Stimulated activated CD8-positive, alpha-beta memory T cell treated with anti-CD3 and anti-CD28 coated beads, Interleukin-15, amount 100 ng/mL, for 48 hours (primary cell): ENCODE results near the gene ADCY1.

ENCODE experiments used
- DNase-seq, 2 donors: peaks; one replicate each; pipeline ENCODE4 v3.0.0-alpha.2; 2020; ENCODE audit warnings: low read depth in 2 of 2

ADCY1 gene

DNA sequence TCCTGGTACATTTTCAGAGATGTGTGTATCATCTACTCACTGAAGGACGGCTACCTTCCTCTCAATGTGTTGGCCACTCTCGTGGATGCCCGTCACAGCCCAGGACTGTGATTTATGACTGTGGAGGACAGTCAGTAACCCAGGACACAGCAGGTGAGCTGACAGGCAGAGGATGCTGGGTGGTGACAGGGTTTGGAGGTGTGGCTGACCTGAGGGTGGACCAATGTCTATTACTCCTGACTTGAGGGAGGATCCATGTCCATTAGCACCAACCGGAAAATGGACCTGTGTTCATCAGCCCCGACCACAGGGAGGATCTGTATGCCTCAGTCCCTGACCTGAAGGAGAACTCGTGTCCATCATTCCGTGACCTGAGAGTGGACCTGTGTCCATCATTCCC lies 96.1 kb downstream of the ADCY1 start:
- DNase-seq: no peak

DNA sequence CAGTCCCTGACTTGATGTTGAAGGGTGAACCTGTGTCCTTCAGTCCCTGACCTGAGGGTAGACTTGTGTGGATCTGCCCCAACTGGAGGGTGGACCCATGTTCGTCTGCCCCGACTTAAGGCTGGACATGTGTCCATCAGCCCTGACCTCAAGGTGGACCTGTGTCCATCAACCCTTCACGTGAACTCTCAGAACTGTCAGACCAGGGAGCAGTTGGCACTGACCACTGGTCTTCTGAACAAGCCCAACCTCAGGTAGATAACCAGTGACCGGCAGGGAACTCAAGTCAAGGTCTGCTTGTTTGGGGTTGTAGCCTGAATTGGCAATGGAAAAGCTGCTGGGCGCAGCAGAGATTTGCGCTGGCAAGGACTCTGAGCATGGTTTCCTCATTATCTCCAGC lies 96.5 kb downstream of the ADCY1 start:
- DNase-seq: no peak

DNA sequence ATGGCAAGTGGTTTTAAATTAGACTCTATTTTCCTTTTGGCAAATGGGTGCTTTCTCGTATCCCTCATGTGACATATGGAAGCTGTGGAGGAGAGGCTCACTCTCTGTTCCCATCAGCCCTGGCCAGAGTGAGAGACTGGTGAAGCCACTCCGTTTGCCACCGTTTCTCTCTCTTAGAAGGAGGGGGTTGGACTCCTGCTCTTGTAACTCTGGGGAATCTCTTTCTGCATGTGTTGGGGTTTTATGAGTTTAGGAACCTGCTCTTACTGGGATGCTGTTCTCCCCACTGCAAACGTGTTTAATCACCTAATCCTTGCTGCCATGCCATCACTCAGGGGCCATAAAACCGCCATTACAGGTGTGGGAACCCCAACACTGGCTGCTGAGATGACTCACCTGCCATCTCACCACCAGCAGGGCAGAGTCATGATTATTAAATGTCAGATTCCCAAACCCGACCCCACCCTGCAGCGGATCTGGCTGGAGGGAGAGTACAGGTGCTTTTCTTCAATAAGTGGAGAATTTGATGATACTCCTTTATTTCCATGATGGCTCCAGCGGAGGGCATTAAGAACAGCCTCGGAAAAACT lies 103.2 kb downstream of the ADCY1 start:
- DNase-seq: no peak

DNA sequence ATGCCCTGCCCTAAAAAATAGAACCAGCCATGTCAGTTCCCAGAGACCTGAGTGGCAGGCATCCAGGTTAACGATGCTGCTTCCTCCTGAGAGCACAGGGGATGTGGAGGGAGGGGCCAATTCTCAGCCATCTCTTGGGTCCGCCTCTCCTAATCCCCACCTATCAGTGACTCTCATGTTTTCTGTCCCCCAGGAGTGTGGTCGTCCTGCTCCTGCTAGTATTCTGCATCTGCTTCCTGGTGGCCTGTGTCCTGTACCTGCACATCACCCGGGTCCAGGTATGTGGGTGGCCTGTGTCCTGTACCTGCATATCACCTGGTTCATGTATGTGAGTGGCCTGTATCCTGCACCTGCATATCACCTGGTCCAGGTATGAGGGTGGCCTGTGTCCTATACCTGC lies 105.3 kb downstream of the ADCY1 start:
- DNase-seq: no peak

DNA sequence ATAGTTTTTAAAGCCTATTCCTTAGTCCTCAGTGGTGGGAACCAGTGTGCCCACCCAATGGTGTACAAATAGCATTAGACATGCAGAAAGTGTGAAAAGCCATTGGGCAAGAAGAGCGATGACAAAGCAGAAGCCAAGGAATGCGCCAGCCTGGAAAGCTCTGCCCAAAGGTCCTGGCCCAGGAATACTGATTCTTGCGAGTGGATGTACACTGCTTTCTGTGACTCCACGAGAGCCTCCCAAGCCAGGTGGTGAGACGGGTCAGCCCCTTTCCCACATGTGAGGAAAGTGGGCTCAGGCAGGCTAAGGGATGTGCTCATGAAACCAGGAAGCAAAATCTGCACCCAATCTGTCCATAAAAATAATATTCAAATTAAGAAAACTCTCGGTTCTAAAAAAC lies 106.6 kb downstream of the ADCY1 start:
- no peak for DNase-seq

DNA sequence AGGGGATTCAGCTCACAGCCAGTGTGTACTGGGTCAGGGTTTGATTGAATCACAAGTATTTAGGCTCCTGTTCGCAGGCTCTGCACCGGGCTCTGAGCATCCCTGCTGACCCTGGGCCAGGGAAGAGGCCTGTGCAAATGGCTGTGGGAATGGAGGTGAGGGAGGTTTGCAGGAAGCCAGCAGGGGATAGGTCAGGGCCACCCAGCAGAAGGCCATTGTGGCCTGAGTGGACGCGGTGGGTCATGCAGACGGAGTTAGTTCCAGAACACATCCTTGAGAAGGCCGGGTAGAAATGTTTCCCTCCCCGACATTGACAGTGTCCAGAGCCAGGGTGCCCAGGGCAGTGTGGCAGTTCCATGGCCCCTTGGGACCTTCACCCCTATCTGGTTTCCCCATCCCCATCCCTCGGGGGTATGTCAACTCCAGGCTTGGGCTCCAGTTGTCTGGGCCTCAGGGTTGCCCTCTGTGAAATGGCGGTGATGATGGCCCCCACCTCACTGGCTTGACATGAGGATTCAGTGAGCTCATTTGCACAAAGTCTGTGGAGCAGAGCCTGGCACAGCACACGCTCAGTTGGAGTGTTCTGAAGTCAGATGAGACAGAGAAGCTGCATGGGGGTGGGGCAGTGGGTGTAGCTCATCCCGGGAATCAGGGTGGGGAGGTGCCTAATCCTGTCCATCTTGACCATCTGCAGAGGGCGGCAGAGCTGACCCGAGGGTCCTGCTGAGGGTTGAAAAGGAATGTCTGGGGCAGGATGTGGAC lies 107.6 kb downstream of the ADCY1 start:
- no peak for DNase-seq

DNA sequence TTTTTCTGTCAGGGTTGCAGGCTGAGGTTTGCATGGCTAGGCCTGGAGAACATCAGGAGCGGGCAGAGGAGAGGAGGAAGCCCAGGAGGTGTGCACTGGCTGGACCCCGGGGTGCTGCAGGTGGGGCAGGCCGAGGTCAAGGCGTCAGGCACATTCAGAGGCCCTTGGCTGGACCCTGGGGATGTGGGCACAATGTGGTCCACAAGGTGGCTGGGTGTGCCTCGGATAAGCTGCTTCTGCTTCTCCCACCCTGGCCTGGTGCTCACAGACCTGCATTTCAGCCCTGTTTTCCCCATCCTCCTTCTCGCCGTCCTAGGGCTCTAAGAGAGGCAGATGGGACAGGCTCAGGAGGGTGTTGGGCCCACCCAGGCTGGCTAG lies 108.2 kb downstream of the ADCY1 start:
- DNase-seq: no peak

DNA sequence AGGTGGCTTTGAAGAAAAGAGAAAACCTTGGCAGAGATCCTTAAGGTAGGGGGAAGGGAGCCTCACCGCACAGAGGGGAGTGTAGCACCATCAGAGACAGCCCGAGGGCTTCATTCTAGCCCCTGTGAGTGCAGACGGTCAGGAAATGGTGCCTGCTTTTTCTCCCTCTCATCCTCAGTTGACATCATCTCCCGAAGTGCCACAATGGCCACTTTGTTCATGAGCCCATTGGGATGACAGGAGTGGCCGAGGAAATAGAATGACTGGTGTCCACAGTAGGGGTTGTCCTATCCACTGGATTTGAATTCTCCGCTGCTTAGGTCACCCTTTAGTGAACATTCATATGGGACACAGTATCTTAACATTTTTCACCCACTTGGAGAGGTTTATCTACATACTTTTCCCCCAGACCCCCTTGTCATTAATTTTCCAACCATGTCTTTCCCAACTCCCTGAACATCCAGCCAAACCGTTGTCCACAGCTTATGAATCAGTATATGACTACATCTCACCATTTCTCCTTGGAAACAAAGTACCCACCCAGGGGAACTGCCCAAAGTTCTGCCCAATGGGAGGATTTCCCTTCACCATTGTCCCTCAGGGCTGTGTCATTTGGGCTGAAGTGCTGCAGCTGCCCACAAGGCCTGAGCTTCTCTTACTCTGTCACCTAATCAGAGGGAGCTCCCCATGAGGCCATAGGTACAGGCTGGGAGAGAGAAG lies 108.8 kb downstream of the ADCY1 start:
- DNase-seq: no peak

DNA sequence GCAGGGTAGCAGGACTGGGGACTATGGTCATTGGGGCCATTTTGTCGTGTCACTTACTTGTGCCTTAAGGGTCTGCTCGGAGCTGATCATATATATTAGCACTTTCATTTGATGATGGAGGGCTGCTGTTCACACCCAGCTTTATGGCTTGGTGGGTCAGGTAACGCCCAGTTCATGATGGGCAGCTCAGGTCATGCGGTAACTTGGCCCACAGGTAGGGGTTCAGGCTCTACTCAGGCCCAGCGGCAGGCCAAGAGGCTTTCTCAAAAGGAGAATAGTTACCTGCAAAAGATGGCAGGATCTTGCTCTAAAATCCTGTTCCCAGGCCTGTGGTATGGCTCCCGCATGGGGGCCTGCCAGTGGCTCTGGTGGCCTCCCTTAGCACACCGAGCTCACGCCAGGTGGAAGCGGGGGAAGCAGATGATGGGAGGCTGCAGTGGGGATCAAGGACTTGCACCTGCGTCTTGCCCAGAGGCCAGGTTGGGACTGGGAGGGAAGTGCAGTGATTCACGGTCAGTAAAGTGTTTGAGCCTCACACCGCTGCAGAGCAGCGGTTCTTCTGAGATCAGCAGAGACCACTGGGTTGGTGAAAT lies 109.5 kb downstream of the ADCY1 start:
- no peak for DNase-seq

DNA sequence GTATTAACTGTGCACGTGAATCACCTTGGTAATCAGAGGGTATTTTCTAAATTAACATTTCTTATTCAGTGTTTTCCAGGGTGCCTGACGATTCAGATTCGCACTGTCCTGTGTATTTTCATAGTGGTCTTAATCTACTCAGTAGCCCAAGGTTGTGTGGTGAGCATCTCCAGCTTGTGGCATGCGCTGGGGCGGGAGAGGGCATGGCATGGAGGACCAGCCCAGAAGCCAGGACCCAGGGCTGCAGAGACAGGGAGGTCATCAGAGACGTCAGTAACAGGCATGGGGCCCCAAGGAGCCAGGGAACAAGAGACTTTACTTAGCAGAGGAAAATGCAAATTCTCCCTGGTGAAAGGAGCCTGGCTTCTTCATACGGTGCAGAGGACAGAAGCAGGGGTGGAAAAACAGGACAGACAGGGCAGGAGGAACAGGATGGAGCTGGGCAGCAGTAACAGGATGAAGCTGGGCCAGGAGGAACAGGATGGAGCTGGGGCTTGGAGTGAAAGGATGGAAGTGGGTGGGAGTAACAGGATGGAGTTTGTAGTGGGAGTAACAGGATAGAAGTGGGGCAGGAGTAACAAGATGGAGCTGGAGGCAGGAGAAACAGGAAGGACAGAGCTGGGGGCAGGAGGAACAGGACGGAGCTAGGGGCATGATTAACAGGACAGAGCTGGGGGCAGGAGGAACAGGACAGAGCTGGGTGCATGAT lies 110.9 kb downstream of the ADCY1 start:
- no peak for DNase-seq

DNA sequence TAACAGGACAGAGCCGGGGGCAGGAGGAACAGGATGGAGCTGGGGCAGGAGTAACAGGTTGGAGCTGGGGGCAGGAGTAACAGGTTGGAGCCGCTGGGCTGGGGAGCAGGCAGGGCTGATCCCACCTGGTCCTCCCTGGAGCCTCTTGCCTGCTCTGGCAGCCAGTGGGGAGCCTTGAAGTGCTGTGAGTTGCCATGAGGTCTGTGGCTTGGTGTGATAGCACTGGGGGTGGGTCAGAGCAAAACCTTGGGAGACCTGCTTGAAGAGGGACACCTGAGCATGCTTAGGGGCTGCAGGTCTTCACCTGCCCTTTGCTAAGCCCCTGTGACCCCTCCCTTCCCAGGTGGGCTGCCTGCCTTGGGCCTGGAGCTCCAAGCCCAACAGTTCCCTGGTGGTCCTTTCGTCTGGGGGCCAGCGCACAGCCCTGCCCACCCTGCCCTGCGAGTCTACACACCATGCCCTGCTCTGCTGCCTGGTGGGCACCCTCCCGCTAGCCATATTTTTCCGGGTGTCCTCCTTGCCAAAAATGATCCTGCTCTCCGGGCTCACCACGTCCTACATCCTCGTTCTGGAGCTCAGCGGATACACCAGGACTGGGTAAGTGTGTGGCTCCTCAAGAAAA lies 111.6 kb downstream of the ADCY1 start:
- DNase-seq: no peak

DNA sequence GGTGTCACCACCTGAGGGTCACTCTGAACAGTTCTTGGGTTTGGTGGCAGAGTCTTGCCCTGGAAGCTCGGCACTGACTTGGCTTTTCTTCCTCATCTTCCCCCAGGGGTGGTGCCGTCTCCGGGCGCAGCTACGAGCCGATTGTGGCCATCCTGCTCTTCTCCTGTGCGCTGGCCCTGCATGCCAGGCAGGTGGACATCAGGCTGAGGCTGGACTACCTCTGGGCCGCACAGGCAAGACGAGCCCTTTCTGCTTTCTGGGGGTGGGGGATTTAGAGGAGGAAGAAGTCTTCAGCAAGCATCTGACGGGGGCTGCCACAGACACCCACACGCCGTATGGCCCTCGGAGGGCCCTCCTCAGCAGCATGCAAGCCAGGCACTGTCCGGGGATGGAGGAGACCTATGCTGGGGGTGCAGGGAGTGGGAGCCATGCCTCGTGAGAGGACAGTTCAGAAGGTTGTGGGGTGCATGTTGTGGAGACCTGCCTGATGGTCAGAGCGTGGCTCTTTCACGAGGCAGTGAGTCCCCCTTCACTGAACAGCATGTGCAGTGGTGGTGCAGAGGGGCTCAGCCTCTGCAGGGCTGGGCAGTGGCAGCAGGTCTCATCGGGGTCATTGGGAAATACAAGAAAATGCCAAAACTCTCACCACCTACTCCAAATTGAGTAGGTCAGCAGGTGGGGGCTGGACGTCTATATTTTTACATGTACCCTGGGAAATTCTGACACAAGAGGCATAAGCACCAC lies 112.4 kb downstream of the ADCY1 start:
- DNase-seq: no peak

DNA sequence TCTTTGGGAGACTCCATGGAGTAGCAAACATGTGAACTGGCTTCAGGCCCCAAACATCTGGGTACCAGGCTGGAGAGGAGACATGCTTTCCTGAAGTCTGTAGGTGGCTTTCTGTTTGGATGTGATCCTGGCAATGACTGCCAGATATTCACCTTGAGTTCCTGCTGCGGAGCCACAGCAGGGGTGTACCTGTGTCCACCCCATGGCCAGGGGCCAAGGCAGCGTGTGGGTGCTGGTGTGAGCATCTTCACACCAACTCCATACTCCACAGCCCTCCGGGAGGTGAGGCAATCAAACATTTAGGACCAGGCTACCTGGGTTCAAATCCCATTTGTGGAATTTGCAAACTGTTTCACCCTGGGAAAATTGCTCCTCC lies 113.0 kb downstream of the ADCY1 start:
- DNase-seq: no peak

DNA sequence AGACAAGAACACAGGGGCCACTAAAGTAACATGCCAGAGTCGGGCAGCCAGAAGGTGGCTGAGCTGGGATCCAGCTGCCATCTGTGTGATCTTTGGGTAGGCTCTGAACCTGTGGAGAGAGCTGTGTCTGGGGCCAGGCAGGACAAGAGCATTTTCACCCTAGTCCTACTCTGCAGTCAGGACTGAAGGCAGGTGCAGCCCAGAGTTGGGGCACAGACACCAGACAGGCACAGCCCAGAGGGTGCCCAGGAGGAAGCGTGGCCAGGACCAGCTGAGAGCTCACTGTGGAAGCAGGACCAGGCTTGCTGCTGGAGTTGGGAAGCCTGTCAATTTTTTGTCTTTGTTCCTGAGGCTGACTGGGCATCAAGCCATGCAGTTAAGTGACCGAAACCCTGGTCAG lies 113.6 kb downstream of the ADCY1 start:
- DNase-seq: no peak

DNA sequence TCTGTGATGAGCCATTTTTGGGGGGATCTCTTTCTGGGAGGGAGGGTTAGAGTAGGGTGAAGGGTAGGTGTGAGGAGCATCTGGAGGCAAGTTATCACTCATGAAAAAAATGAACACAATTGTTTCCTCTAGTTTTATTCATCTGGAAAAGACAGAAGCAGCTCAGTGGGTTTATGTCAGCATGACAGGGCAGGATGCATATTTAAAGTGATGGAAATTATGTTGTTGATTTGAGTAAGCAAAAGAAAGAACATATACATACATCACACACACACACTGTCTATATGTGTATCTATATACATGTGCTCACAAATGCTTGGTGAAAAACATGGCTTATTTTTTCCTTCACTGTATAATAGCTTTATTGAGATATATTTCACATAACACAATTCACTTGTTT lies 114.2 kb downstream of the ADCY1 start:
- no peak for DNase-seq

DNA sequence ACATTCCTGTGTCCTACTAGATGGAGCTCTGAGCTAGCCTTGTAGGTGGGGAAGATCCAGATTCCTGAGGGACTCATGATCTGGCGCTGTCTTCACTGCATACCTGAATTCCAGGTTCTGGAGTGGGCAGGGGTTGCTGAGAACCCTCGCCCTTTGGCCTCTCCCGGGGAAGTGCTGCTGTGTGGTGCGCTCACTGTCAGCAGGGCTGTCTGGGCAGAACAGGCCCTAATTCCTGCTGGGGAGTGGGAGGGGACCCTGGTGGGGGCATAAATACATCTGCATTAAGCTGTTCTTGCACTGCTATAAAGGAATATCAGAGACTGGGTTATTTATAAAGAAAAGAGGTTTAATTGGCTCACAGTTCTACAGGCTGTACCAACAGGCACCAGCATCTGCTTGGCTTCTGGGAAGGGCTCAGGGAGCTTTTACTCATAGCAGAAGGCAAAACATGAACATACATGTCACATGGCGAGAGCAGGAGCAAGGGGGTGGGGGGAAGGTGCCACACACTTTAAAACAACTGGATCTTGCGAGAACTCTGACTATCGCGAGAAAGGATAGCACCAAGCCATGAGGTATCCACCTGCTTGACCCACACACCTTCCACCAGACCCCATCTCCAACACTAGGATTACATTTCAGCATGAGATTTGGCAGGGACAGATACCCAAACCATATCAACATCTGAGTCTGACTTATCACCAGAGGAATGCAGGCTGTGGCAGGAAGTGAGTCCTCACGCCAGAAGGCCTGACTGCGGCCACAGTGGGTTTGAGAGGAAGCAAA lies 115.0 kb downstream of the ADCY1 start:
- no peak for DNase-seq

DNA sequence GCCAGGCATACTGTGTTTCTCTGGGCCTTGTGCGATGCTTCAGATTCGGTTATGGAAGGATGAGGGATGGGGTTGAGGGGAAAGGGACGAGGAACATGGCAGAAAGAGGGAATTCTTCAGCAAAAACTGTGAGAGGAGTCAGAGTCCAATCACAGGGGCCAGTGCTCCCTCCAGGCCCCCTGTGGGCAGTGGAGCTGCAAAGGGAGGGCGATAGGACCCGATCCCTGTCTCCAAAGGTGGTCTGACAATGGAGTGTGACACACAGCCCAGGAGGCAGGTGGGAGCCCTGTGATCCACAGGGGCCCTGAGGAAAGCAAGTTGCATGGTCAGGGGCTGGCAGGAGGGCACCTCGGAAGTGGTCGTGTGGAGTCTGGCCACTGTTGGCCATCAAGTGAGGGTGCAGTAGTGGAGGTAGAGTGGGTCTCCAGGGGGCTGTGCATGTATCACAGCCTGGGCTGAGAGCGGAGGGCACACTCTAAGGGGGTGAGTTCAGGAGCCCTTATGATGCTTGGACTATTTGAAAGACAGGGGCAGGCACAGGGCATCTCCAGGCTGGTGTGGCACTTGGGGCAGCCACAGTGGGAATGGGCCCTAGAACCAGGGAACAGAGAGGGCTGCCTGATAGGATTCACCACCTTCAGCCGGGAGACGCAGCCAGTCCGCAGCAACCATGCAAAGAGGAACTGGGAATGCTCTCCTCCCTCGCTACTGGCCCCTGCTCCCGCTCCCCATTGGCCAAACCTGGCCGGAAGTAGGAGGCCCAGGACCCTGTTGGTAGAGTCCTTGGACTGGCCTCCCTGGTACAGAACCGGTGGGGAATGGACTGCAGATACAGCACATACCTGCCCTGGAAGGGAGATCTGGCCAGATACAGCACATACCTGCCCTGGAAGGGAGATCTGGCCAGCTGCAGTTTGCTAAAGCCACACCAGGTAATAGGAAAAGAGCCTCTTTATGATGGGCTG lies 115.9 kb downstream of the ADCY1 start:
- no peak for DNase-seq

DNA sequence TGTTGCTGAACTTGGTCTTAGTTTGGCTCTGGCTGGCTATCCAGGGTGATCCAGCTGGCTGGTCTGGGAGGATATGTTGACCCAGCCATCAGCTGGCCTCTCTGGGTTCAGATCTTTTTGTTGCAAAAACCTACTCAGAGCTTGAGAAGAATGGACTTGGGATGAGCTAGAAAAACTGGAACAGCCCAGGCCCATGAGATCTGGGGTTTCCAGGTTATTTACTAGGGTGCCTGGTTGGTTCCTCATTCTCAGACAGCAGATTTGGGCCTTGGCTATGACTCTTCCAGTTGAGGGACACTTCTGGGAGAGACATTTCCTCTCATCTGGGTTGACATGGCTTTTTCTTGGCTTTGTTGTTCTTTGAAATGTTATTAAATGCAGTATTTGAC lies 116.6 kb downstream of the ADCY1 start:
- DNase-seq: no peak

DNA sequence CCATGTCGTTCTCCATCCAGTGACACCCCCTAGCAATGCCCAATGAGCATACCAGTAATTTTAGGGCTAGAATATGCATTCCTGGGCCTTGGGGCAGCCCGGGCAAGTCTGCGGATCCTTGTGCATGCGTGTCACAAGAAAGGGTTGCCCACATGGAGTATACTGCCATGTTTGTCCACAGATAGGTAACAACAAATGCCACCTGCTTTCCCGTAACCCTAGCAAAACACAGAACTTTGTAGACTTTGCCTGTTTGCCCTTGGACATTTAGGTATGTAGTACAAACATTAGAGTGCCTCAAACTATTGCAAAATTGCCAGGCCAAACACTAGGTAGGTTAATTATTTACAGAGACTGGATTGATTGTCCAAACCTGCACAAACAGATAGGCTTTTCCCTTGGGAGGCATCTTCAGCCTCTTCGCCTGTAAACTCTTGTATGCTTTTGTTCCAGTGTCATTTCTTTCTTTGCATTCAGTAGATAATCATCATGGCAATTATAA lies 117.0 kb downstream of the ADCY1 start:
- DNase-seq: no peak
